ENCODE measurements around the gene KLK10.

The KLK10 gene

GRCh38 chr19:50967929-50968715, 51.4 kb downstream of the KLK10 start:
- DNase-seq: no peak
- no peak for ATAC-seq

- ATAC-seq: no peak
Measured at GRCh38 chr19:50964266-50964665, 55.2 kb downstream of the KLK10 start.

DNA sequence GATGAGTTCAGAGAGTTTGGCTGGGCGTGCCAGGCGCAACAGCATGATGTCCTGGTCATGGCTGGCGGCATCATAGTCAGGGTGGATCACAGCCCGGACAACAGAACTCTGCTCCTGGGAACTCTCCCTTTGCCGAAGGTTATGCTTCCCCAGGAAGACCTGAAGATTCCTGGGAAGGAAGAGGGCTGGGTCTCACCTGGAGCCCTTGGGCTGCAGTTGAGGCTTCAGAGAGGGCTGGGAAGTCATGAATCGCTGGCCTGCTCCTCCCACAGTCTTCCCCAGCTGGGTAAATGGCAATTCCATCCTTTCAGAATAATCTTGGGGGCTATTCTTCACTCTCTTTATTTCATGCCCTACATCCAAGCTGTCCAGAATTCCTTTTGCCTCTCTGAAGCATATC, 56.1 kb downstream of the KLK10 start:
- ATAC-seq (no peak), DNase-seq (no peak)

More at GRCh38 chr19:50964266-50964665, 55.2 kb downstream of the KLK10 start:
- no peak for DNase-seq

Data from stimulated activated naive CD8-positive, alpha-beta T cell treated with anti-CD3 and anti-CD28 coated beads, Interleukin-15, Interleukin-2, amounts not matched to agents 100 U/mL and 50 U/mL, for 24 hours (primary cell).